Activated CD8-positive, alpha-beta memory T cell treated with anti-CD3 and anti-CD28 coated beads for 24 hours (primary cell): ENCODE measurements around the gene MTA1.

ENCODE experiments used
- DNase-seq: peaks from one replicate; pipeline ENCODE4 v3.0.0-alpha.2; 2020

Gene MTA1

GRCh38 chr14:105490267-105490571 is 70.6 kb downstream of the MTA1 start:
- DNase-seq = no peak

- DNase-seq = peak; percentile 98
These were observed 71.1 kb downstream of the MTA1 start, which contains the start of gene TEDC1 for GRCh38 chr14:105490572-105491365. TSS of gene TEDC1 (plus strand) at chr14:105491246. CDS start at chr14:105491376, 130 bp downstream.

- peak; percentile 93 for DNase-seq
These were observed 71.8 kb downstream of the MTA1 start for GRCh38 chr14:105491366-105491973.

- no peak for DNase-seq
These were observed 72.7 kb downstream of the MTA1 start for GRCh38 chr14:105492031-105492970.

- DNase-seq = no peak
These were observed 73.6 kb downstream of the MTA1 start for GRCh38 chr14:105492971-105493871.

GRCh38 chr14:105493921-105494605 is 74.4 kb downstream of the MTA1 start:
- no peak for DNase-seq

GRCh38 chr14:105494606-105494929 is 74.9 kb downstream of the MTA1 start:
- DNase-seq = no peak

- no peak for DNase-seq
These were observed 75.7 kb downstream of the MTA1 start for GRCh38 chr14:105495101-105495989.

- no peak for DNase-seq
These were observed 76.6 kb downstream of the MTA1 start for GRCh38 chr14:105495990-105496830.

- no peak for DNase-seq
These were observed 77.4 kb downstream of the MTA1 start for GRCh38 chr14:105496831-105497591.

GRCh38 chr14:105497671-105498429 is 78.2 kb downstream of the MTA1 start:
- DNase-seq = no peak

- DNase-seq = no peak
These were observed 79.0 kb downstream of the MTA1 start for GRCh38 chr14:105498430-105499255.

GRCh38 chr14:105499256-105500035 is 79.8 kb downstream of the MTA1 start:
- DNase-seq = no peak

- DNase-seq = no peak
These were observed 80.6 kb downstream of the MTA1 start for GRCh38 chr14:105500036-105500725.

GRCh38 chr14:105500726-105501101 is 81.1 kb downstream of the MTA1 start:
- DNase-seq = no peak
